ENCODE measurements around the gene PDE10A.

- TF ChIP-seq CTCF (IDR thresholded peaks at IDR 0.05; ENCODE audit: low read depth, low read length), result no peak
- no peak for TF ChIP-seq POLR2A (IDR thresholded peaks at IDR 0.05; ENCODE audit: extremely low read depth, insufficient read length)
Observed at GRCh38 chr6:165453395-165453794, 209.6 kb downstream of the PDE10A start.

All from NB4 (cell line).